Loucy (cell line): Measurements from ENCODE around the gene APEX1.

Experiments
- H2AFZ ChIP-seq: fragments of 200-600 bp; sonication (generic); 2 replicates; pipeline ENCODE4 v1.6.0; 2016; ENCODE audit warnings: antibody characterized with exemption, mild to moderate bottlenecking, low read length, moderate library complexity
- H3F3A ChIP-seq: fragments of 200-600 bp; 2 replicates; pipeline ENCODE4 v1.6.0; 2016; ENCODE audit warnings: antibody characterized with exemption, low read depth, mild to moderate bottlenecking
- H3K27me3 ChIP-seq: fragments of 200-600 bp; sonication (generic); 2 replicates; pipeline ENCODE4 v1.6.1; 2014; ENCODE audit warnings: low read length, mild to moderate bottlenecking; ENCODE audit not compliant: insufficient read depth, poor library complexity, severe bottlenecking
- H3K36me3 ChIP-seq: fragments of 200-600 bp; sonication (generic); 2 replicates; pipeline ENCODE4 v1.6.1; 2016; ENCODE audit warnings: low read length; ENCODE audit not compliant: insufficient read depth
- H3K4me1 ChIP-seq: fragments of 200-600 bp; sonication (generic); 2 replicates; pipeline ENCODE4 v1.5.1; 2014; ENCODE audit warnings: low read length, mild to moderate bottlenecking; ENCODE audit not compliant: insufficient read depth, poor library complexity, severe bottlenecking
- H3K4me2 ChIP-seq: fragments of 200-600 bp; sonication (generic); 2 replicates; pipeline ENCODE4 v1.6.0; 2014; ENCODE audit warnings: antibody characterized with exemption, low read length, low read depth, mild to moderate bottlenecking; ENCODE audit not compliant: poor library complexity, severe bottlenecking
- H3K4me3 ChIP-seq: fragments of 200-600 bp; sonication (generic); 2 replicates; pipeline ENCODE4 v1.5.1; 2014; ENCODE audit warnings: low read length, mild to moderate bottlenecking, mixed read lengths; ENCODE audit not compliant: poor library complexity, severe bottlenecking
- H3K79me2 ChIP-seq: fragments of 200-600 bp; sonication (generic); 2 replicates; pipeline ENCODE4 v1.6.1; 2014; ENCODE audit warnings: low read length; ENCODE audit not compliant: insufficient read depth
- H3K9ac ChIP-seq: fragments of 200-600 bp; sonication (generic); 2 replicates; pipeline ENCODE4 v1.6.0; 2014; ENCODE audit warnings: mild to moderate bottlenecking, low read depth, low read length, moderate library complexity; ENCODE audit not compliant: poor library complexity, severe bottlenecking
- H3K9me2 ChIP-seq: fragments of 200-600 bp; sonication (generic); replicated peaks from 2 replicates; pipeline ENCODE4 v1.6.1; 2016; ENCODE audit warnings: low read depth, low read length, mixed read lengths
- H3K9me3 ChIP-seq: fragments of 200-600 bp; sonication (generic); 2 replicates; pipeline ENCODE4 v1.6.1; 2014; ENCODE audit warnings: mild to moderate bottlenecking, antibody characterized with exemption, low read length, low read depth; ENCODE audit not compliant: insufficient read depth
- H4K20me1 ChIP-seq: fragments of 200-600 bp; sonication (generic); 2 replicates; pipeline ENCODE4 v1.6.0; 2014; ENCODE audit warnings: antibody characterized with exemption, low read length, mild to moderate bottlenecking; ENCODE audit not compliant: insufficient read depth, poor library complexity, severe bottlenecking
- CTCF ChIP-seq: fragments of 200-600 bp; sonication (generic); conservative IDR thresholded peaks from 2 replicates; pipeline ENCODE4 v1.5.1; 2014; ENCODE audit warnings: mild to moderate bottlenecking, antibody characterized with exemption, low read length
- EZH2phosphoT487 ChIP-seq: fragments of 200-600 bp; IDR thresholded peaks from 2 replicates; pipeline ENCODE4 v1.6.1; 2018; ENCODE audit warnings: antibody characterized with exemption, mild to moderate bottlenecking, moderate library complexity, borderline replicate concordance

Gene APEX1

GRCh38 chr14:20435582-20436362 is 19.3 kb upstream of the APEX1 start, which contains the start of gene KLHL33:
TSS of gene KLHL33 (minus strand) at chr14:20436166. CDS start at chr14:20435811, 355 bp downstream.
- Histone ChIP-seq H3K9me3 (no peaks in the 10 kb centered on the region), H3F3A (no peaks in the 10 kb centered on the region), H2AFZ (no peak within 1 kb of the TSS), H3K4me1 (peaks cover 9% of the 10 kb centered on the region), H3K9ac (no peak within 1 kb of the TSS), H4K20me1 (no peaks in the 10 kb centered on the region), H3K79me2 (no peaks in the 10 kb centered on the region), H3K9me2 (no peaks in the 10 kb centered on the region), H3K27me3 (no peaks in the 10 kb centered on the region), H3K36me3 (no peaks in the 10 kb centered on the region), H3K4me3 (no peak within 1 kb of the TSS), H3K4me2 (no peak within 1 kb of the TSS)
- TF ChIP-seq CTCF, result no peak
- no peak for TF ChIP-seq EZH2phosphoT487

GRCh38 chr14:20436363-20436755 is 18.7 kb upstream of the APEX1 start:
- Histone ChIP-seq H3K4me2 (no peak overlapping the region), H3K27me3 (no peaks in the 10 kb centered on the region), H3K4me3 (no peak overlapping the region), H2AFZ (no peak overlapping the region), H3K9me2 (no peaks in the 10 kb centered on the region), H3F3A (no peaks in the 10 kb centered on the region), H3K36me3 (no peaks in the 10 kb centered on the region), H3K9me3 (no peaks in the 10 kb centered on the region), H3K79me2 (no peaks in the 10 kb centered on the region), H4K20me1 (no peaks in the 10 kb centered on the region), H3K4me1 (peaks cover 15% of the 10 kb centered on the region), H3K9ac (no peak overlapping the region)
- TF ChIP-seq EZH2phosphoT487 (no peak), CTCF (no peak)

DNA sequence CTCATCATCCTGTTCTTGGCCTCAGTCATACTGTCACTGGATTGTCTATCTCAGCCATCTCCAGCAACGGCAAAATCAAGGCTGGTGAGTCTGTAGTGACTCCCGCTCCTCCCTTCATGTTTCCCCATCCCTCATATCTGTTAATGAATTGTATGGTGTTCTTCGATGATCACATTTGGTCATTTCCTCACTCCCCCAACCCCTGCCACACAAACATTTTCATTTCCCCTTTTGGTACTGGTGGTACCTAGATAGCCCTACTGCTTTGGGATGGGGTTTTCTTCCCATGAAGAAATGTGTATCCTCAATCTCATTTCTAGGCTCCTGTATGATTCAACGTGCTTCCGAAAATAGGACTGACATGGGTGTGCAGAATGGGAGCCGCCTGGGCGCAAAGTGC is 16.4 kb upstream of the APEX1 start:
- no peaks in the 10 kb centered on the region for H4K20me1 ChIP-seq
- H3K9me3 ChIP-seq, result no peaks in the 10 kb centered on the region
- no peak overlapping the region for H2AFZ ChIP-seq
- H3K4me2 ChIP-seq, result no peak overlapping the region
- H3F3A ChIP-seq, result no peaks in the 10 kb centered on the region
- H3K4me1 ChIP-seq, result peaks cover 19% of the 10 kb centered on the region
- no peaks in the 10 kb centered on the region for H3K27me3 ChIP-seq
- H3K4me3 ChIP-seq, result no peak overlapping the region
- no peak overlapping the region for H3K9ac ChIP-seq
- no peaks in the 10 kb centered on the region for H3K9me2 ChIP-seq
- no peaks in the 10 kb centered on the region for H3K79me2 ChIP-seq
- TF ChIP-seq CTCF (no peak), EZH2phosphoT487 (no peak)
- no peaks in the 10 kb centered on the region for H3K36me3 ChIP-seq
